ENCODE data around the gene DHX35.
A peak's percentile ranks its signal among the peaks of the same experiment; 100 is the strongest.
"Not testable (repeated sequence)": the region's sequence is repeated elsewhere in the genome, so short reads cannot be mapped to it uniquely, and the experiment has no call there.

The DHX35 gene

DNA sequence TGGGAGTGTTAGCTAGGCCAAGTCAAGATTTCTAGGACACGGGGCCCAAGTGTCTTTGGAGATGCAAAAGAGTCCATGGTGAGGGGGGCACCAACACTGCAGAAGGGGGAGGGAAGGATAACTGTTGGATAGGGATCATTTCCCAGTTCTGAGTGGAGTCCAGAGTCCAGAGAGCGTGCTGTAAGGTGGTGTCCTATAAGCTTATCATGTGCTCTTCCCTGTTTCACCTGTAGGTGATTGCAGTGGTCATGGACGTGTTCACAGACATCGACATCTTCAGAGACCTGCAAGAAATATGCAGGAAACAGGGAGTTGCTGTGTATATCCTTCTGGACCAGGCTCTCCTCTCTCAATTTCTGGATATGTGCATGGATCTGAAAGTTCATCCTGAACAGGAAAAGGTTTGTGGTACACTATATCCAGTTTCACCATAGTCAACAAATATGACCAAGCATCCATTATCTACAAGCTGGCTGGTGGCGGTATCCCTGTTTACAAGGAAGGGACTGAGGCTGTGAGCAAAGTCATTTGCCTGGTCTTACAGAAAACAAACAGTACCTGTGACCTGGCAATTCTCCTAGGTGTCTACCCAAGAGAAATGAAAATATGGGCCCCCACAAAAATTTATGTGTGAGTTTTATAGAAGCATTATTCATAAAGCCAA is 20.3 kb upstream of the DHX35 start:
- DNase-seq (ENCODE audit: low read depth, low spot score) = no peak

DNA sequence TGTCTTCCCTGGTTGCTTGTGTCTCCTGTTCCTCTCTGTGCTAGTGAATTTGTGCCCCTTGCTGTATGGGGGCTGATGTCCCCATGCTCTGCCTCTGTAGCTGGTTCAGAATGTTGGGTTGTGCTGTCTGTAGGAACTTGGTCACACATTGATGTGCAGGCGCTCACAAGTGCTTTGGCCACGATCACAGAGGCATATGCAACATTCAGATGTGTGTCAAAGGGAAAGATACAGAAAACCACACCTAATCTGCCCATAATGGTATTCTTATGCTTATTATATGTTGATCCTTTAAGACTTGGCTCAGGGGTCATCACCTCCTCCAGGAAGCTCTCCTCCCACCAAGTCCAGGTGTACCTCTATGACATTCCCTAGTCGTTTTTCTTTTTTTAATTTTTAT is 17.1 kb upstream of the DHX35 start:
- DNase-seq (ENCODE audit: low read depth, low spot score) = no peak

DNA sequence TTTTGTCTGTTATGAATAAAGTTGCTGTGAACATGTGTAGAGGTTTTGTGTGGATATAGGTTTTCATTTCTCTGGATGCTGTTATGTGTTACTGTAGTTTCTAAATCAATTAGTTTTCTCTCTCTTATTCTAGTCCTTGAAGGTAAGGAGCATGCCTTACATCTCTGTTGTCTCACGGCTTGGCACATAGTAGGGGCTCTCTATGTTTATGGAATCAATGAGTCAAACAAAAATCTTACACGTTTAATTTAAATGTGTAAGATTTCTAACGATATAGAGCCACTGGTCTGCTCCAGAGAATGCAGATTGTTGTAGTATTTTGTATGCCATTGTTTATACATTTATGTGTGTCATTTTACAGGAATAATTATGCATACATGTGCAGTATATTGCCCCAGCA is 15.3 kb upstream of the DHX35 start:
- DNase-seq (ENCODE audit: low read depth, low spot score) = no peak

DNA sequence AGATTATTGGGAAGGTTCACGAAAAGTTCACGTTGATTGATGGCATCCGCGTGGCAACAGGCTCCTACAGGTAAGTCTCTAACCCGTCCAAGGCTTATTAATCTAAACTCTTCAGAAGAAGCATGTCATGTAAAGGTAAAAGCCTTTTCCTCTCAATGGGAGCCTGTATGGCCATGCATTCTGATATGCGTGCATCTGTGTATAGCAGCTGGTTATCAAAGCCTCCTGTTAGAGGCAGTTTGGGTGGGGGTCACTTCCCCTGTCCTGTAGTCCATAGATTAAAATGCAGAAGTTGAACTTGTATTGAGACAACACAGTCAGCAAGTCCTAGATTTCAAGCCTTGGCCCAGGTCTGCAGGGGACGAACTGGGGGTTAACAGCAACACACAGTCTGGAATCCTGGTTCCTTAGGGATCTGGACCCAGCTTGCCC is 14.2 kb upstream of the DHX35 start:
- no peak for DNase-seq (ENCODE audit: low read depth, low spot score)

DNA sequence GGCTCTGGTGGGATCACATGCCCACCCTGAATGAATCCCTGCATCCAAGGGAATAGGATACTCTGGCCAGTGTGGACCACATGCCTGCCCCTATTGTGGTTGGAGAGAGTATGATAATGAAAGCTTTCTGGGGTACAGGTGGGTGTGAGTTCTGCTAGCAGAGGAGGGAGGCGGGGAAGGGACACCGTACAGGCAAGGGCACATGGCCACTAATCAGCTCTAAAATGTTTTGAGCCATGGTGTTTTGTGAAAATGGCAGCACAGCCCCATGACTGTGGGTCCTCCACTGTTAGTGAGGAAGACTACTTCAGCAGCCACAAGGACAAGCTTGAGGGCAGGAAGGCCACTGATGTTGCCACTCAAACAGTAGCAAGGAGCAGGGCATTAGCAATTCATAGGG is 11.9 kb upstream of the DHX35 start:
- DNase-seq (ENCODE audit: low read depth, low spot score) = no peak

DNA sequence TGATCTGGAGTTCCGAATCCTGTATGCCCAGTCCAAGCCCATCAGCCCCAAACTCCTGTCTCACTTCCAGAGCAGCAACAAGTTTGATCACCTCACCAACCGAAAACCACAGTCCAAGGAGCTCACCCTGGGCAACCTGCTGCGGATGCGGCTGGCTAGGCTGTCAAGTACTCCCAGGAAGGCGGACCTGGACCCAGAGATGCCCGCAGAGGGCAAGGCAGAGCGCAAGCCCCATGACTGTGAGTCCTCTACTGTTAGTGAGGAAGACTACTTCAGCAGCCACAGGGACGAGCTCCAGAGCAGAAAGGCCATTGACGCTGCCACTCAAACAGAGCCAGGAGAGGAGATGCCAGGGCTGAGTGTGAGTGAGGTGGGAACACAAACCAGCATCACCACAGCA is 10.5 kb upstream of the DHX35 start:
- no peak for DNase-seq (ENCODE audit: low read depth, low spot score)

DNA sequence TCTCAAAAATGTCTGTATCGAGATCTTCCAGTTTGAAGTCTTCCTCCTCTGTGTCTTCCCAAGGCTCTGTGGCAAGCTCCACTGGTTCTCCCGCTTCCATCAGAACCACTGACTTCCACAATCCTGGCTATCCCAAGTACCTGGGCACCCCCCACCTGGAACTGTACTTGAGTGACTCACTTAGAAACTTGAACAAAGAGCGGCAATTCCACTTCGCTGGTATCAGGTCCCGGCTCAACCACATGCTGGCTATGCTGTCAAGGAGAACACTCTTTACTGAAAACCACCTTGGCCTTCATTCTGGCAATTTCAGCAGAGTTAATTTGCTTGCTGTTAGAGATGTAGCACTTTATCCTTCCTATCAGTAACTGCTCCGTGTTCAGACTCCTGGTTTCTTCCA is 10.0 kb upstream of the DHX35 start:
- DNase-seq (ENCODE audit: low read depth, low spot score) = no peak

DNA sequence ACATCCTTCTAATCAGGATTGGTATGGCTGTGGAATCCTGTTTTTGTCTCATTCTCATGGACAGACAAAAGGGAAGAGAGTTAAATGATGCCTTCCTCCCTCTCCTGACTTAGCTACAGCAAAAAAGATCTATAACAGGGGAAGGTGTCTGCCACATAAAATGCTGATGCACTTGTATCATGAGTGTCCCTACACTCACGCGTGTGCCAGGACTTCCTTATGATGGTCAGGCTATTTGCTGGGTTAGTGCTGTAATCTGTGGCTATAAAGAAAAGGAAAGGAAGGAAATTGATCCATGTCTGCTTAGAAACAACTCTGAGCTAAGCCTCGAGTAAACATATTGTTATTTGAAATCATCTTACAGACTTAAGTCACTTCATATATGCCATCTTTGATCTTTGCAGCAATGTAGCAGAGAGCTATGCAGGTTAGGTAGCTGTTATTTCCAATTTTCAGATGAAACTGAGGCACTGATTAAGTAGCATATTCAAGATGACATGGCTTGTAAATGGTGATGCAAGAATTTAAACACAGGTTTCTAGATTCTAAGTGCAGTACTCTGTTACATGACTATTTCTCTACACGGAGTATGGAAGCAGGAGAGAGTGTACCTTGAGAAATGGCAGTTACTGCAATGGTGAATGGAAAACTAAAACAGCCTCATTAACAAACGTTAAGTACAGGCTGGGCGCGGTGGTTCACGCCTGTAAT is 8.4 kb upstream of the DHX35 start:
- no peak for DNase-seq (ENCODE audit: low read depth, low spot score)

DNA sequence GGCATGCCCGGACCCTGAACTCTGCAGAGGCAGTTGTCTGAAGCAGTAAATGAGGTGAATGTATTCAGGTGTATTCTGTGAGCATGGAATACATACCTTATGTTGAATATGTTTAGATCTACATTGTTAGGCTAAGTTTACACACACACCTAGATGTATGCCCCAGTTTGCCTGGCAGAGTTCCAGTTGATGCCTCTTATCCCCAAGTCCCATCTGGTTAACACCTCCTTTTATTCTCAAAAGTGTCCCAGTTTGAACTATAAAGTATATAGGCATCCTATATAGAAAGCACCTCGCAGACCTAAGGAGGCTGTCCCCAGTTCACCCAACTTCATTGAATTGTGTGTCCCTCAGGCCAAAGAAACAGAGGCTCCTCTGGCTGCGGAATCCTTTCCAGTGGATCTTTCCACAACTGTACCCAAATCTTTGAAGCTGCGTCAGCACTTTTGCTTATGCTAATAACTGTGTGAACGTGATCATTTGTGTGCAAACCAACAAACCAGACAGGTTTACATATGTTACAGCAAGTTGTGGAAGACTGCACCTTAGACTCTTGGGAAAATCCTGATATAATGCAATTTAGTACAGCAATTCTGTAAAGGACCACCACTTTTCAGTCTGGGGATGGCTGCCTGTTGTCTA is 4.8 kb upstream of the DHX35 start:
- no peak for DNase-seq (ENCODE audit: low read depth, low spot score)

DNA sequence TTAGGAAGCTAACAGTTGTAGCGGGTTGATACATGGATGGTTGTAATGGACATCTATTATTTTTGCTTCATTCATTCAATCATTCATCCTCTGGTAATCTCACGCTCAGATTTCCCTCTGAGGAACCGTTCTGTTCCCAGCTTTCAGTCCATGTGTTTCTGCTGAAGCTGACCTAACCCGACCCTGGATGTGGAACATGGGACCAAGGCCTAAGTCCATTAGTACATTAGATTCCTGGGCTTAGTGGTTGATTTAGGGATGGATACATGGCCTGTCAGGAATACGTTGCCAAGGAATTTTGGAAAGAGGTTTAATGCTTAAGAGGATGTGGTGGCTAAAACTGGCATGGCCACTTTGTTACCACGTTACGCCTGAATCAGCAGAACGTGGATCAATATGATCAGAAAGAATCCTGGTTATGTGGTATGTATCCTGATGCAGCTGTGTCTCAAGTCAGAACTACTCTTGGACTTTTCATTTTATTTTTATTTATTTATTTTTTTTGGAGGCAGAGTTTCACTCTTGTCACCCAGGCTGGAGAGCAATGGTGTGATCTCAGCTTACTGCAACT is 4.1 kb upstream of the DHX35 start:
- DNase-seq (ENCODE audit: low read depth, low spot score) = no peak

DNA sequence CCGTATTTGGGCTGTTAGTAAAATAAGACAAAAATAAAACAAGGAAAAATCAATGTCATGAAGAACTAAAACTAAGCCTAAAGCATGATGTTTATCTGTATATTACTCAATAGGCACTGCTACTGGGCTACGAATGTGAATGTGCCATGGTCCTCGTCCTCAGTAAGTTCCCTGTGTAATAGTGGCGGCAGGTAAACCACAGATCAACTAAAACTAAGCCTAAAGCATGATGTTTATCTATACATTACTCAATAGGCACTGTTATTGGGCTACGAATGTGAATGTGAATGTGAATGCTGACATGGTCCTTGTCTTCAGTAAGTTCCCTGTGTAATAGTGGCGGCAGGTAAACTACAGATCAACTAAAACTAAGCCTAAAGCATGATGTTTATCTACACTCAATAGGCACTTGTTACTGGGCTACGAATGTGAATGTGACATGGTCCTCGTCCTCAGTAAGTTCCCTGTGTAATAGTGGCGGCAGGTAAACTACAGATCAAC is 1.9 kb upstream of the DHX35 start:
- DNase-seq (ENCODE audit: low read depth, low spot score) = not testable (repeated sequence)

DNA sequence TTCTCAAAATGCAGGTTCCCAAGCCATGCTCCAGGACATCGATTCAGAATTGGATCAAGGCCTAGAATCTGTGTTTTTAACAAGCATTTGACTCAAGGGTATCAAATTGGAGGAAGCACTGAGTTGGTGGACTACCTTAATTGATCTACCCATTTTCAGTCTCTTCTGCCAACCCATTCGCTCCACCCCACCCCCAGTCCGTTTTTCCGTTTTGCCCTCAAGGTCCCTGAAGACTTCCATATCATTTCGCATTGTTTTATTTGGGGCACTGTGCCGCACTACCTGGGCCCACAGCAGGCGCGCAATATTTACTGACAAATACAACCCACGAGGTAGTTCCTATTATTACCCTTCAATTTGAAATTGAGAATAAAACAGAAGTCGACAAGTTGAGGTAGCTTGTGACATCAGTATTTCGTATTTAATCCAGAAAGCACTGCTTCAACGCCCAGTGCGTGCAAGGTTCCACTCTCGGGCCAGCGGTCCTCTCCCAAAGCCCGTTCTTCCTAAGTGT is 557 bp upstream of the DHX35 start:
- DNase-seq (ENCODE audit: low read depth, low spot score) = no peak

DNA sequence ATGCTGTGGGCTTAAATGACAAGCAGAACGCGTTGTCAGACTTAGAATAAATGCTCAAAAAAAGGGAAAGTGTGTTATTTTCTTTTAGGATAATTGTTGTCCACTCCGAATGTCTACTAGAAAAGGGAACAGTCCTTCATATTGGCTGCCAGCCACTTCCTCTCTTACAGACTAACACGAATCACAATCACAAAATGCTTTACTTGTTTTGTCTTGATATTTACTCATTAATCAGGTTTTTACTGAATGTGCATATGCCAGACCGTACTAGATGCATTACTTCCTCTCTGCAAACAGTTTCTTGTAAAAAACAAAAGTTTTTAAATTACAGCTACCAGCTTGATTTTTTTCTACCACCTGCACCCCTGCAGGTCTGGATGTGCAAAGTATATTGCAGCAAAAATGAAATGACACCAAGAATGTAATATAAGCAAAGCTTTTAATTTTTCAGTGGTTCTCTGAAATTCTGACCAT is 821 bp downstream of the DHX35 start:
- no peak for DNase-seq (ENCODE audit: low read depth, low spot score)

DNA sequence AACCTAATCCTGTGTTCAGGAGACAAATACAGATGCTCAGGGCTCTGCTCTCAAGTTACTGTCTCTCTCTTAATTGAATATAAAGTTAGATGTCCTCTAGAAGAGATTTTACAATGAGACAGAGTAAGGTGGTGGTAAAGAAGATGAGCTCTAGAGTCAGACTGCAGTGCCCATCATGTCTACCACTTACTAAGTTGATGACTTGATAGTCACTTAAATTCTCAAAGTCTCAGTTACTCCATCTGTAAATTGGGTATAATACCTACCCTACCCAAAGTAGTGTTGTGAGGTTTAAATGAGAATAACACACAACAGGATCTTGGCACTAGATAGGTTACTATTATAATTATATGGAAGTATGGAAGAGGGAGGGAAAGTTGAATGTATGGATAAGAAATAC is 1.6 kb downstream of the DHX35 start:
- DNase-seq (ENCODE audit: low read depth, low spot score) = no peak

DNA sequence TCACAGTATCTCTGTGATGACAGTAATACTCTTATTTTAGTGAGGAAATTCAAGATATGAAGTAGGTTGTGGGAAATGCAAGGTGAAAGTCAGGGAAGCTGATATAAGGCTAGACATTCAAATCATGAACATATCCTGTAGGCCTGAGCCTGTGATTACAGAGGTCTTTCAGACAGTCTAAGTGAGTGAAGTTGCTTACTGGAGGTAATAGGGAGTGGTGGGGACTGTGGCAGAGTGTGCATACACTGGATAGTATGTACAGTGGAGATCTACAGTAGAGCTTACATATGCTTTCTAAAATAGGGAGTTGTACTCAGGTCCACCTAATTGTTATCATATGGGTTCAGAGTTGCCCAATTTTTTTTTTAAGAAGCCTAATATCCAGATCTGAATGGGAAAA is 3.1 kb downstream of the DHX35 start:
- DNase-seq (ENCODE audit: low read depth, low spot score) = no peak

DNA sequence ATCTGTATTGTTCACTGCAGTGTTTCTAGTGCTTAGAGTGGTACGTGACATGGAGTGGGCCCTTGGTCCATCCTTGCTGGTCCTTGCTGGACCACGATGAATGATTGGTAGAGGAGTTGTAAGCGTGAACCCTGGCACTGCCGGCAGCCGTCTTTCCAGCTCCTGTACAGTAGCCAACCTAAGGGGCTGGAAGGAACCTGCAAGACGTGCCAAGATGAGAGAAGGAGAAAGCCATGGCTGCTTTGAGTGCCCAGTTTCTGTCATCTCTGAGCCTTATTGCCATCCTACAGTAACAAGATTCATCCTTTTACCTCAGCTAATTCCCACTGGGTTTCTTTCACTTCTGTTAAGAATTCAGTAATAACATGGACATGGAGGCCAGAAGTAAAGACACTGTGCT is 5.9 kb downstream of the DHX35 start:
- no peak for DNase-seq (ENCODE audit: low read depth, low spot score)

DNA sequence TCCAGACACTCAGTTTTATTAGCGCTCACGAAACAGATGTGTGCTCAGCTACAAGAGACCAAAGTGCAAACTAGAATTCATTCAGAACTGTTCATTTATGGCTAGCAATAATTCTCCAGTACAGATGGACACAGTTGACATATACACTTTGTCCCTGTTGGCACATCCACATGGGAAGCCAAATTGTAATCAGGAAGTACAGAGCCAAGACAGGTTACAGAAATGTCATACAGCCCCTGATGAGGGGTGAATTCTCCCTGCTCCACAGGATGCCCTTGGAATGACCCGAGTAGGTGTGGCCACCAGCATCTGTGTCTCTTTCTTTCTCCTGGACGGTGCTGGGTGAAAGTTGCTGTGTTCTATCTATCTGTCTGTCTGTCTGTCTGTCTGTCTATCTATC is 7.6 kb downstream of the DHX35 start:
- no peak for DNase-seq (ENCODE audit: low read depth, low spot score)

DNA sequence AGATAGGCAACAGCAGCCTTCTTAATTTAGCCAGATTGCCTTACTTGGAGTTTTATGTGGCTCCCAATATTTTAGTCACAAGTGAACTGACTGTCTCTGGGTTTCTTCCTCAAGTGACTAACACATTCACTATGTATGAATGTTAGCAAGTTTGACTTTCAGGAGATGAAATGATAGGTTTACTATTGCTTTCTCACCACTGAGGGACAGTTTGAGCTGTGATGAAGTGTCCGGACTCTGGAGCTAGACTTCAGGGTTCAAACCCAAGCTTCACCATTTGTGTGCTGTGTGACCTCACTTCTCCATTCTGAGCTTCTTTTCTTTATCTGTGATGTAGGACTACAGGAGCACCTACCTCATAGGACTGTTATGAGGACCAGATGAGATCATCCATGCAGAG is 8.2 kb downstream of the DHX35 start:
- peak; percentile 38 for DNase-seq (ENCODE audit: low read depth, low spot score)

DNA sequence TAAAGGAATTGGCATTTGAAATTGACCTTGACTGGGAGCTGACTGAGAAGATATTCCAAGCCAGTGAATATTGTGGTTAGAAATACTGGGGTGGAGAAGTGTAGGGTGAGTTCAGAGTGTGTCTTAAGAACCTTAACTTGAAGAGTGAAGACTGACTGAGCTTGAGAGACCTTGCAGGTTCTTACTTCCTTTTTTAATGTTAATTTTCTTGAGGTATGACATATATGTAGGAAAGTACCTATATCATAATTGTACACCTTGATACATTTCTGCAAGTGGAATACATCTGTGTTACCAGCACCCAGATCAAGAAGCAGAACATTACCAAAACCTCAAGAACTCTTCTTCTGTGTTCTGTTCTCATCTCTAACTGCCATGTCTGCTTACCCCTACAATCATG is 11.0 kb downstream of the DHX35 start:
- DNase-seq (ENCODE audit: low read depth, low spot score) = no peak

DNA sequence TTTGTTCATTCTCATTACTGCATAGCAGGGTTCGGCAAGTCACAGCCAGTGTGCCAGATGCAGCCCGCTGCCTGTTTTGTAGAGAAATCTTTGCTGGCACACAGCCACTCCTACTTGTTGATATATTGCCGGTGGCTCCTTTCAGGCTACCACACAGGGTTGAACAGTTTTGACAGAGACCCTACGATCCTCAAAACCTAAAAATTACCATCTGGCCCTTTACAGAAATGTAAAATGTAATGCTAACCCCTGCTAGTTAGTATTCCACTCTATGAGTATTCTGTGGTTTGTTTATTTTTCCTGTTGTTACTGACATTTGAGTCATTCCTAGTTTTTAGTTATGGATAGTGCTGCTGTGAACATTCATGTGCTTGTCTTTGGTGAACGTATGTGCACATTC is 11.5 kb downstream of the DHX35 start:
- DNase-seq (ENCODE audit: low read depth, low spot score) = peak; percentile 75

DNA sequence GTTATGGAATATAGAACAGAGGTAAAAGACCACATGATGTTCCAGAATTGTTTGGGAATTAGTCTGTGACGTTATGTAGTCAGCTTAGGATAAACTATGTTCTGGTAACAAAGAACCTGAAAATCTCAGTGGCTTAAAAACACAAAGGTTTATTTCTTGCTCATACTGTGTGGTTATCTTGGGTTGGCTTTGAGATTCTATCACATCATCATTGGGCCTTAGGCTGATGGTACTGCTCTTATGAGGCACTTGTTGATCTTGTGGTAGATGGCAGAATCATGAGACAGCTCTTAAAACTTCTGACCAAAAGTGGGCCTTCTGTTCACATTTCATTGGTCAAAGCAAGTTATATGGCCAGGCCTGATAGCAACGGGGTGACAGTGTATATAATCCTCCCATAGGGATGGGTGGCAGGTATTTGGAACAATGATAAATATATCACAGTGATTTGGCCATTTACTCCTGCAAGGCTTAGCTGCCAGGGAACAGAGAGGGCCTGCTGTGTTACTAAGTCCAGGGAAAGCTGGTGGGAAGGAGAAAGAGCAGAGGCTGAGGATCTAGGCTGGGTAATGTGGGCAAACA is 13.5 kb downstream of the DHX35 start:
- peak; percentile 41 for DNase-seq (ENCODE audit: low read depth, low spot score)

DNA sequence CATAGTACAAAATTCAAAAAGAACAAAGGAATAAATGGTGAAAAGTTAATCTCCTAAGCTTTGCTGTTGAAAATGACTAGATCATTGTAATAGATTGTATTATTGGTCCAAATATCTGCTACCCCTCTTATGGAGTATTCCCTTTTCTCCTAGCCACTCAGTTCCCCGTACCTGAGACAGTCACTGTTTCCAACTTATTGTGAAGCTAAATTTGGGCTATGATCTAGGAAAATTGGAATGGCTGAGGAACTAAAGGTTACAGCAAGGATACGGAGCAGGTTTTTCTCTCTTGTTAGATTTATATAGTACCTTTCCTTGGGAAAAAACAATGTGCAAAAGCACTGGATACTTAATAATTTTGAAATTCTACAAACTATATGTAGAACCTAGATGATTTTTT is 17.3 kb downstream of the DHX35 start:
- no peak for DNase-seq (ENCODE audit: low read depth, low spot score)
